Testis (tissue), 2 donors: Measurements from ENCODE around the gene RASSF3.

Experiments used
- CTCF ChIP-seq, 3 experiments: fragments of 450-650 bp in 2 of 3; fragments of 200-600 bp in 1 of 3; sonication (generic) in 1 of 3; IDR thresholded peaks; one replicate each; pipeline ENCODE4 v1.5.1; 2016 to 2019; ENCODE audit warnings: antibody characterized with exemption in 3 of 3, mild to moderate bottlenecking in 2 of 3, moderate library complexity in 1 of 3
- POLR2A ChIP-seq: fragments of 450-650 bp; IDR thresholded peaks from one replicate; pipeline ENCODE4 v1.6.1; 2017; ENCODE audit warnings: antibody characterized with exemption, mild to moderate bottlenecking, moderate library complexity

DNA sequence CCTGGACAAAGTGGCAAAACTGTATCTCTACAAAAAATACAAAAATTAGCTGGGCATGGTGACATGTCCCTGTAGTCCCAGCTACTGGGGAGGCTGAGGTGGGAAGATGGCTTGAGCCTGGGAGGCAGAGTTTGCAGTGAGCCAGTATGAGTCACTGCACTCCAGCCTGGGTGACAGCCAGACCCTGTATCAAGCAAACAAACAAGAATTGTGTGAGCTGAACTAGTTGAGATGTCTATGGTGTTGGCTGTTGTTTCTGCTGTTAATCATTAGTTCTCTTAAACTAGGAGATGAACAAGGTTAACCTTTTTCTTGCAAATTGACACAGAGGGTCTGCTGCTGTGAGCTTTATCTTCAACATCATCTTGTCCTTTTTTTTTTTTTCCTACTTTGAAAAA lies 23.6 kb downstream of the RASSF3 start:
- no peak for TF ChIP-seq CTCF (IDR thresholded peaks at IDR 0.05)
- TF ChIP-seq POLR2A, result no peak
